NCI-H460 (cell line): ENCODE data around the gene CD8B. TPM values are rescaled to one million over a fixed set of nuclear protein-coding genes. Genes with fewer than 3 reads are reported as not detected.
"Not testable (repeated sequence)": the region's sequence is repeated elsewhere in the genome, so short reads cannot be mapped to it uniquely, and the experiment has no call there.

ENCODE experiments used
- DNase-seq: peaks from one replicate; pipeline ENCODE4 v3.0.0-alpha.2; 2016; ENCODE audit warnings: low read depth; ENCODE audit errors: extremely low read depth
- polyA plus RNA-seq: library from polyadenylated mRNA; depleted of rRNA; stranded (reverse); fragments of >200 nt; gene quantifications from 2 replicates; pipeline ENCODE4 v1.2.3, GENCODE V29; 2014; cell fraction: nucleus; rRNA removed
- total RNA-seq: library from RNA; depleted of rRNA; stranded (reverse); fragments of >200 nt; shearing (Covaris generic); gene quantifications from 2 replicates; pipeline ENCODE4 v1.2.3, GENCODE V29; 2014; rRNA removed

CD8B gene
- total RNA-seq: not detected in 2 replicates
- not detected in 2 replicates for polyA plus RNA-seq

- DNase-seq: not testable (repeated sequence)
Observed at GRCh38 chr2:86861628-86862379, at the start of gene CD8B. CD8B (minus strand) TSS chr2:86861886; CDS start chr2:86861865, 21 bp downstream.

- DNase-seq: not testable (repeated sequence)
Observed at GRCh38 chr2:86905868-86906267, 44.2 kb upstream of the CD8B start.

GRCh38 chr2:86900687-86901086 is 39.0 kb upstream of the CD8B start:
- peak; percentile 13 for DNase-seq

GRCh38 chr2:86886026-86886425 is 24.3 kb upstream of the CD8B start:
- DNase-seq: not testable (repeated sequence)

GRCh38 chr2:86882865-86883264 is 21.2 kb upstream of the CD8B start:
- DNase-seq: not testable (repeated sequence)

GRCh38 chr2:86882118-86882665 is 20.5 kb upstream of the CD8B start:
- DNase-seq: not testable (repeated sequence)

- not testable (repeated sequence) for DNase-seq
Observed at GRCh38 chr2:86878986-86879385, 17.3 kb upstream of the CD8B start.

- not testable (repeated sequence) for DNase-seq
Observed at GRCh38 chr2:86870941-86871340, 9.3 kb upstream of the CD8B start.

- DNase-seq: not testable (repeated sequence)
Observed at GRCh38 chr2:86868895-86869468, 7.3 kb upstream of the CD8B start.

- DNase-seq: not testable (repeated sequence)
Observed at GRCh38 chr2:86862380-86862703, 656 bp upstream of the CD8B start.

GRCh38 chr2:86861175-86861574 is 511 bp downstream of the CD8B start:
- DNase-seq: not testable (repeated sequence)

GRCh38 chr2:86860573-86860972 is 1.1 kb downstream of the CD8B start:
- DNase-seq: not testable (repeated sequence)

- not testable (repeated sequence) for DNase-seq
Observed at GRCh38 chr2:86857688-86858087, 4.0 kb downstream of the CD8B start.

GRCh38 chr2:86856498-86856897 is 5.2 kb downstream of the CD8B start:
- not testable (repeated sequence) for DNase-seq

GRCh38 chr2:86855981-86856380 is 5.7 kb downstream of the CD8B start:
- not testable (repeated sequence) for DNase-seq

GRCh38 chr2:86851581-86851980 is 10.1 kb downstream of the CD8B start:
- not testable (repeated sequence) for DNase-seq

GRCh38 chr2:86842607-86843234 is 19.0 kb downstream of the CD8B start:
- not testable (repeated sequence) for DNase-seq

- DNase-seq: not testable (repeated sequence)
Observed at GRCh38 chr2:86841330-86841729, 20.4 kb downstream of the CD8B start.

- not testable (repeated sequence) for DNase-seq
Observed at GRCh38 chr2:86839871-86840548, 21.7 kb downstream of the CD8B start.

GRCh38 chr2:86839455-86839854 is 22.2 kb downstream of the CD8B start:
- DNase-seq: not testable (repeated sequence)

GRCh38 chr2:86837714-86838113 is 24.0 kb downstream of the CD8B start:
- DNase-seq: not testable (repeated sequence)
